ENCODE data around the gene KAT6B. TPM values are rescaled to one million over a fixed set of nuclear protein-coding genes. Genes with fewer than 3 reads are reported as not detected.
A peak's percentile ranks its signal among the peaks of the same experiment; 100 is the strongest.

KAT6B gene
- total RNA-seq, 6 experiments from 2014 or later, result 17.8 to 27.5 (median 23.6) TPM

DNA sequence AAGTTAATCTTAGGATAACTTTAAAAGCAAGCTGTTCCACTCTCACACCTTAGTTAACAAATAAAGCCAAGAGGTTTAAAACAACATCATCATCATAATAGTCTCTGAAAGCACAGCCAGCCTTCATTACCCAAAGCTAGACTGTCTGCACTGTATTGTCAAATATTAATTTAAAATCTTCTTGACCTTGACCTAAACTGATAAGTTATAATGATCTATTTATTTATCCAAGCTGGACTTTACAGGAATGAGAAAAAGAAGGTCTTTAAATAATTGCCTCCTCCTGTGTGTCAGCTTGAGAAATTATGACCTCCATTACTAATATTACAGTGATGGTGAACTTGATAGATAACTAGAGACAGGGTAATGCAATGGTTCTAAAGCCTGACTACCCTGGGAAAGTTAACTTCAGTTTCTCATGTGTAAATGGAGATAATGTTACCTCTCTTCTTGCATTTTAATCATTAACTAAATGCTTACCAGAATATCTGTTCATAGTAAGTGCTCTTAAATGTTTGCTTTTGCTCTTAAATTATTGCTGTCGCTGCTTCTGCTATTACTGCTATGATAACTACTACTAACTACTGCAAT lies 111.0 kb downstream of the KAT6B start:
- TF ChIP-seq, protein P1, sequence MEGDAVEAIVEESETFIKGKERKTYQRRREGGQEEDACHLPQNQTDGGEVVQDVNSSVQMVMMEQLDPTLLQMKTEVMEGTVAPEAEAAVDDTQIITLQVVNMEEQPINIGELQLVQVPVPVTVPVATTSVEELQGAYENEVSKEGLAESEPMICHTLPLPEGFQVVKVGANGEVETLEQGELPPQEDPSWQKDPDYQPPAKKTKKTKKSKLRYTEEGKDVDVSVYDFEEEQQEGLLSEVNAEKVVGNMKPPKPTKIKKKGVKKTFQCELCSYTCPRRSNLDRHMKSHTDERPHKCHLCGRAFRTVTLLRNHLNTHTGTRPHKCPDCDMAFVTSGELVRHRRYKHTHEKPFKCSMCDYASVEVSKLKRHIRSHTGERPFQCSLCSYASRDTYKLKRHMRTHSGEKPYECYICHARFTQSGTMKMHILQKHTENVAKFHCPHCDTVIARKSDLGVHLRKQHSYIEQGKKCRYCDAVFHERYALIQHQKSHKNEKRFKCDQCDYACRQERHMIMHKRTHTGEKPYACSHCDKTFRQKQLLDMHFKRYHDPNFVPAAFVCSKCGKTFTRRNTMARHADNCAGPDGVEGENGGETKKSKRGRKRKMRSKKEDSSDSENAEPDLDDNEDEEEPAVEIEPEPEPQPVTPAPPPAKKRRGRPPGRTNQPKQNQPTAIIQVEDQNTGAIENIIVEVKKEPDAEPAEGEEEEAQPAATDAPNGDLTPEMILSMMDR (IDR thresholded peaks at IDR 0.05), result no peak
- no peaks in the 10 kb centered on the region for H3K9me3 Mint-ChIP-seq
- no peak for DNase-seq
- peaks cover under 1% of the 10 kb centered on the region for H3K36me3 Mint-ChIP-seq (ENCODE audit: low read depth)
- 0 out of 2 replicates have a peak overlapping the region, but pooled peaks have one; percentile 29 for H3K27ac Mint-ChIP-seq
- 0 out of 2 replicates have a peak, but pooled peaks cover 2% of the 10 kb centered on the region for H3K27me3 Mint-ChIP-seq (ENCODE audit: insufficient read depth)
- H3K4me1 Mint-ChIP-seq (ENCODE audit: low read depth), result peaks cover 72% of the 10 kb centered on the region
- peak overlapping the region; percentile 37 for H3K4me3 Mint-ChIP-seq

- H3K27me3 Mint-ChIP-seq (ENCODE audit: insufficient read depth), result no peaks in the 10 kb centered on the region; the same call in 1 of the 2 replicates
- TF ChIP-seq, protein P1 (IDR thresholded peaks at IDR 0.05), result no peak
- no peaks in the 10 kb centered on the region; the same call in 1 of the 2 replicates for H3K36me3 Mint-ChIP-seq (ENCODE audit: low read depth)
- H3K4me3 Mint-ChIP-seq, result no peak overlapping the region
- H3K9me3 Mint-ChIP-seq, result no peaks in the 10 kb centered on the region
- no peak for DNase-seq
- no peak overlapping the region for H3K27ac Mint-ChIP-seq
- H3K4me1 Mint-ChIP-seq (ENCODE audit: low read depth), result peaks cover 55% of the 10 kb centered on the region
Observed at GRCh38 chr10:74944205-74944604, 117.8 kb downstream of the KAT6B start.

GRCh38 chr10:74947781-74948401 lies 121.5 kb downstream of the KAT6B start:
- H3K36me3 Mint-ChIP-seq (ENCODE audit: low read depth), result peaks cover 4% of the 10 kb centered on the region
- H3K9me3 Mint-ChIP-seq, result no peaks in the 10 kb centered on the region
- H3K27me3 Mint-ChIP-seq (ENCODE audit: insufficient read depth), result no peaks in the 10 kb centered on the region; the same call in 1 of the 2 replicates
- H3K27ac Mint-ChIP-seq, result peak overlapping the region; percentile 31; the same call in 1 of the 2 replicates
- no peak for DNase-seq
- peaks cover 61% of the 10 kb centered on the region for H3K4me1 Mint-ChIP-seq (ENCODE audit: low read depth)
- TF ChIP-seq, protein P1 (IDR thresholded peaks at IDR 0.05), result no peak
- no peak overlapping the region for H3K4me3 Mint-ChIP-seq

GRCh38 chr10:74949034-74949832 lies 122.8 kb downstream of the KAT6B start:
- Mint-ChIP-seq H3K27me3 (ENCODE audit: insufficient read depth) (no peaks in the 10 kb centered on the region; the same call in none of the 2 replicates), H3K4me3 (peak overlapping the region; percentile 4), H3K36me3 (ENCODE audit: low read depth) (peaks cover 4% of the 10 kb centered on the region), H3K27ac (peak overlapping the region; percentile 52), H3K4me1 (ENCODE audit: low read depth) (peaks cover 70% of the 10 kb centered on the region), H3K9me3 (no peaks in the 10 kb centered on the region)
- DNase-seq, result no peak
- TF ChIP-seq, protein P1 (IDR thresholded peaks at IDR 0.05), result no peak

- DNase-seq, result no peak
- Mint-ChIP-seq H3K4me1 (ENCODE audit: low read depth) (peaks cover 70% of the 10 kb centered on the region), H3K36me3 (ENCODE audit: low read depth) (peaks cover 4% of the 10 kb centered on the region; the same call in 1 of the 2 replicates), H3K9me3 (no peaks in the 10 kb centered on the region), H3K27me3 (ENCODE audit: insufficient read depth) (no peaks in the 10 kb centered on the region; the same call in none of the 2 replicates), H3K27ac (peak overlapping the region; percentile 52), H3K4me3 (peak overlapping the region; percentile 4; the same call in 1 of the 2 replicates)
- TF ChIP-seq, protein P1 (IDR thresholded peaks at IDR 0.05), result no peak
Observed at GRCh38 chr10:74949843-74950765, 123.7 kb downstream of the KAT6B start.
